ENCODE results near the gene MEX3B. TPM values are rescaled to one million over a fixed set of nuclear protein-coding genes. Genes with fewer than 3 reads are reported as not detected.

Gene MEX3B
- total RNA-seq, 1 experiment from 2014 or later: 11.0 TPM

- Histone ChIP-seq H3K14ac (ENCODE audit: insufficient read depth, low read length) (peak overlapping the region; percentile 72; the same call in 1 of the 2 replicates), H3K79me2 (ENCODE audit: insufficient read depth, low read length) (no peaks in the 10 kb centered on the region), H3K4me2 (ENCODE audit: insufficient read depth, insufficient read length, low read length) (peak overlapping the region; percentile 72), H3K27ac (ENCODE audit: insufficient read length, low read depth, low read length) (no peak overlapping the region), H3K9ac (ENCODE audit: extremely low read depth, insufficient read length, low read length) (peak overlapping the region; percentile 25), H4K5ac (ENCODE audit: insufficient read length, low read depth, low read length) (no peak overlapping the region), H3K56ac (ENCODE audit: insufficient read length, low read depth, low read length) (no peak overlapping the region), H2BK12ac (ENCODE audit: insufficient read length, low read depth, low read length) (no peak overlapping the region), H3K4me1 (ENCODE audit: insufficient read depth, low read length) (peaks cover 11% of the 10 kb centered on the region), H2BK20ac (ENCODE audit: low read depth, low read length, poor library complexity, severe bottlenecking) (no peak overlapping the region), H3K18ac (ENCODE audit: insufficient read length, low read depth, low read length) (peak overlapping the region; percentile 76), H2AFZ (ENCODE audit: low read length) (no peak overlapping the region), H4K8ac (replicated peaks; ENCODE audit: insufficient read length, low read depth, low read length) (no peak overlapping the region), H4K91ac (ENCODE audit: insufficient read length, low read depth, low read length) (no peak overlapping the region), H3K27me3 (ENCODE audit: insufficient read depth, low read length) (peaks cover 12% of the 10 kb centered on the region; the same call in 1 of the 2 replicates), H3K23me2 (ENCODE audit: insufficient read length, low read depth, low read length, poor library complexity, severe bottlenecking) (peaks cover 13% of the 10 kb centered on the region), H3K79me1 (ENCODE audit: insufficient read depth, low read depth, low read length, poor library complexity, severe bottlenecking) (no peaks in the 10 kb centered on the region), H3K23ac (ENCODE audit: insufficient read length, low read depth, low read length) (no peak overlapping the region), H4K20me1 (ENCODE audit: control insufficient read depth, insufficient read depth, insufficient read length) (no peaks in the 10 kb centered on the region), H2BK5ac (ENCODE audit: insufficient read length, low read length) (no peak overlapping the region), H2BK15ac (ENCODE audit: low read depth, low read length) (no peak overlapping the region), H3K9me3 (ENCODE audit: control insufficient read depth, low read depth, low read length) (no peaks in the 10 kb centered on the region), H3T11ph (ENCODE audit: low read length) (no peak overlapping the region), H2BK120ac (ENCODE audit: low read depth, low read length, poor library complexity, severe bottlenecking) (no peak overlapping the region), H3K4ac (ENCODE audit: low read depth, low read length) (no peak overlapping the region), H2AK5ac (ENCODE audit: insufficient read length, low read length) (no peak overlapping the region)
- TF ChIP-seq CTCF (conservative IDR thresholded peaks at IDR 0.05): no peak
- WGBS (ENCODE audit: extremely low coverage, insufficient read length, low lambda C conversion rate): no CpG with 5 or more reads among the region's 20 CpGs
- H3K4me3 Mint-ChIP-seq: peak overlapping the region; percentile 51 to 63
- peaks cover 21 to 43% of the 10 kb centered on the region in 2 experiments for H3K4me1 Mint-ChIP-seq
- peak; percentile 47 for DNase-seq
- H3K36me3 Mint-ChIP-seq (ENCODE audit: insufficient read depth in 1 of 3, low read depth in 3 of 3): no peaks in the 10 kb centered on the region; a peak in 1 of 7 replicates
- peak overlapping the region in 1 of 3 experiments; percentile 9; a peak in 1 of 7 replicates for H3K27ac Mint-ChIP-seq
- H3K27me3 Mint-ChIP-seq (ENCODE audit: low read depth): peaks cover 77% of the 10 kb centered on the region
- no peaks in the 10 kb centered on the region; a peak in 1 of 5 replicates for H3K9me3 Mint-ChIP-seq
These were observed 16.9 kb upstream of the MEX3B start for GRCh38 chr15:82062479-82063454.

Measured in H9 (cell line).